ENCODE data around the gene KLRC3.

DNA sequence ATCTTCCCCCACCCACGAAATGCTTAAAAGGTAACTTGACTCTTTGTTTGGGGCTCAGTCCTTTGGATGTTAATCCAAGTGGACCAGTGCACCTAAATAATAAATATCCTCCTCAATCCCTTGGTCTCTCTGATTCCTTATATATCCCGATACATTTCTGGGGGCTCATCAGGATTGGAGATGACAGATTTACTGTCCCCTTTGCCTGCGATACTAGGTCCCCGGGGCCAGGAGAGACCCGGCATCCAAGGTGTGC is 56.8 kb downstream of the KLRC3 start:
- TF ChIP-seq, protein P1, sequence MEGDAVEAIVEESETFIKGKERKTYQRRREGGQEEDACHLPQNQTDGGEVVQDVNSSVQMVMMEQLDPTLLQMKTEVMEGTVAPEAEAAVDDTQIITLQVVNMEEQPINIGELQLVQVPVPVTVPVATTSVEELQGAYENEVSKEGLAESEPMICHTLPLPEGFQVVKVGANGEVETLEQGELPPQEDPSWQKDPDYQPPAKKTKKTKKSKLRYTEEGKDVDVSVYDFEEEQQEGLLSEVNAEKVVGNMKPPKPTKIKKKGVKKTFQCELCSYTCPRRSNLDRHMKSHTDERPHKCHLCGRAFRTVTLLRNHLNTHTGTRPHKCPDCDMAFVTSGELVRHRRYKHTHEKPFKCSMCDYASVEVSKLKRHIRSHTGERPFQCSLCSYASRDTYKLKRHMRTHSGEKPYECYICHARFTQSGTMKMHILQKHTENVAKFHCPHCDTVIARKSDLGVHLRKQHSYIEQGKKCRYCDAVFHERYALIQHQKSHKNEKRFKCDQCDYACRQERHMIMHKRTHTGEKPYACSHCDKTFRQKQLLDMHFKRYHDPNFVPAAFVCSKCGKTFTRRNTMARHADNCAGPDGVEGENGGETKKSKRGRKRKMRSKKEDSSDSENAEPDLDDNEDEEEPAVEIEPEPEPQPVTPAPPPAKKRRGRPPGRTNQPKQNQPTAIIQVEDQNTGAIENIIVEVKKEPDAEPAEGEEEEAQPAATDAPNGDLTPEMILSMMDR (IDR thresholded peaks at IDR 0.05): no peak
- TF ChIP-seq POLR2A (IDR thresholded peaks at IDR 0.05): no peak

Data from heart left ventricle (tissue), 13 donors.